Endothelial cell of umbilical vein (primary cell): Measurements from ENCODE around the gene SEMA4C. TPM values are rescaled to one million over a fixed set of nuclear protein-coding genes. Genes with fewer than 3 reads are reported as not detected.

ENCODE experiments used
- BruUV-seq: library from RNA; stranded (reverse); fragments of 400-500 nt; replicated peaks from 2 replicates; lab custom pipeline; 2021; lab: Mats Ljungman, UMichigan
- CTCF ChIA-PET: fragments of 300-600, 350-600 bp; sonication (Branson Sonifier 250); formaldehyde crosslinking; loops from one replicate; lab custom pipeline; 2021; ENCODE audit warnings: antibody characterized with exemption, inconsistent platforms; lab: Charles Lee
- POLR2A ChIA-PET: fragments of 300-600, 350-600 bp; sonication (Branson Sonifier 250); formaldehyde crosslinking; loops from one replicate; lab custom pipeline; 2021; ENCODE audit warnings: antibody characterized with exemption, inconsistent platforms; lab: Charles Lee
- DNase-seq: peaks from one replicate; pipeline ENCODE4 v3.0.0-alpha.2; 2011; ENCODE audit warnings: low read depth, low spot score
- FAIRE-seq: peaks from 2 replicates; lab custom pipeline; 2011; peaks lifted over from hg19 to GRCh38; lab: Jason Lieb, UNC
- H2AFZ ChIP-seq: 2 replicates; pipeline ENCODE4 v1.6.0; 2012; ENCODE audit warnings: low read depth, low read length, control low read depth, inconsistent platforms
- H3K27ac ChIP-seq: 2 replicates; pipeline ENCODE4 v1.5.1; 2011; ENCODE audit warnings: low read depth, mild to moderate bottlenecking, control low read depth, low read length, moderate library complexity; ENCODE audit not compliant: insufficient read depth
- H3K27me3 ChIP-seq, 2 experiments: 2 replicates each; pipeline versions ENCODE4 v1.6.0 to v1.6.1; 2011; ENCODE audit warnings: low read length in 2 of 2, mixed read lengths in 1 of 2; ENCODE audit not compliant: control insufficient read depth in 2 of 2, insufficient read depth in 2 of 2
- H3K36me3 ChIP-seq, 2 experiments: 2 replicates in 1 of 2; 3 replicates in 1 of 2; pipeline ENCODE4 v1.5.1; 2011; ENCODE audit warnings: low read length in 2 of 2, mild to moderate bottlenecking in 1 of 2, moderate library complexity in 1 of 2; ENCODE audit not compliant: control insufficient read depth in 2 of 2, insufficient read depth in 2 of 2; ENCODE audit errors: extremely low read depth in 1 of 2
- H3K4me1 ChIP-seq: 3 replicates; pipeline ENCODE4 v1.5.1; 2011; ENCODE audit warnings: mild to moderate bottlenecking, low read length; ENCODE audit not compliant: control insufficient read depth, insufficient read depth; ENCODE audit errors: extremely low read depth
- H3K4me2 ChIP-seq: 2 replicates; pipeline ENCODE4 v1.6.1; 2011; ENCODE audit warnings: low read length, control low read depth, mixed read lengths; ENCODE audit not compliant: insufficient read depth
- H3K4me3 ChIP-seq, 3 experiments: fragments of 200-600 bp in 1 of 3; sonication (generic), shearing (Covaris generic) in 1 of 3; replicated peaks in 1 of 3; 2 replicates each; pipeline ENCODE4 v1.5.1; 2011 to 2016; ENCODE audit warnings: control low read depth in 3 of 3, low read length in 3 of 3, mild to moderate bottlenecking in 2 of 3, inconsistent platforms in 1 of 3, low read depth in 1 of 3, moderate library complexity in 1 of 3; ENCODE audit not compliant: insufficient read depth in 1 of 3
- H3K79me2 ChIP-seq: 2 replicates; pipeline ENCODE4 v1.6.0; 2012; ENCODE audit warnings: low read length, inconsistent platforms; ENCODE audit not compliant: control insufficient read depth, insufficient read depth
- H3K9ac ChIP-seq: replicated peaks from 2 replicates; pipeline ENCODE3; 2011; ENCODE audit warnings: low read length, control low read depth; ENCODE audit not compliant: insufficient read depth; ENCODE audit errors: extremely low read depth
- H3K9me1 ChIP-seq: replicated peaks from 3 replicates; pipeline ENCODE4 v1.6.0; 2011; ENCODE audit warnings: mild to moderate bottlenecking, low read length; ENCODE audit not compliant: control insufficient read depth, insufficient read depth; ENCODE audit errors: extremely low read depth
- H3K9me3 ChIP-seq: replicated peaks from 2 replicates; pipeline ENCODE4 v1.5.1; 2012; ENCODE audit warnings: low read length, inconsistent platforms; ENCODE audit not compliant: control insufficient read depth, insufficient read depth
- H4K20me1 ChIP-seq: replicated peaks from 2 replicates; pipeline ENCODE3; 2011; ENCODE audit warnings: mild to moderate bottlenecking, low read length; ENCODE audit not compliant: control insufficient read depth, insufficient read depth; ENCODE audit errors: extremely low read depth
- EZH2 ChIP-seq: IDR thresholded peaks from 2 replicates; pipeline ENCODE4 v1.6.1; 2012; ENCODE audit warnings: borderline replicate concordance, low read depth, mild to moderate bottlenecking, moderate library complexity, low read length, inconsistent platforms; ENCODE audit not compliant: severe bottlenecking
- FOS ChIP-seq: IDR thresholded peaks from 2 replicates; pipeline ENCODE4 v1.6.1; 2011; ENCODE audit warnings: mild to moderate bottlenecking, low read length, moderate library complexity, borderline replicate concordance; ENCODE audit not compliant: insufficient read depth
- GATA2 ChIP-seq: IDR thresholded peaks from 2 replicates; pipeline ENCODE4 v1.7.0; 2011; ENCODE audit warnings: low read depth, mild to moderate bottlenecking, moderate library complexity, mixed read lengths, low read length; ENCODE audit not compliant: insufficient read length, insufficient read depth
- JUN ChIP-seq: IDR thresholded peaks from 2 replicates; pipeline ENCODE4 v1.6.1; 2011; ENCODE audit warnings: borderline replicate concordance, low read depth; ENCODE audit not compliant: insufficient read length, insufficient read depth
- MYC ChIP-seq: IDR thresholded peaks from one replicate; pipeline ENCODE4 v1.6.1; 2011; ENCODE audit warnings: mild to moderate bottlenecking, low read depth, low read length
- POLR2A ChIP-seq: IDR thresholded peaks from 2 replicates; pipeline ENCODE4 v1.6.1; 2012; ENCODE audit warnings: low read depth, mild to moderate bottlenecking, control low read depth, low read length
- POLR2AphosphoS5 ChIP-seq: IDR thresholded peaks from 2 replicates; pipeline ENCODE4 v1.6.1; 2012; ENCODE audit warnings: low read depth, mild to moderate bottlenecking, control low read depth, low read length, moderate library complexity; ENCODE audit not compliant: insufficient read depth
- dilution Hi-C: fragments of 300-500 bp; cut with MboI; formaldehyde crosslinking; loops from one replicate; pipeline ENCODE4 v1.15.0; 2019; ENCODE audit warnings: low sequenced_read_pairs; ENCODE audit not compliant: extremely low pct_ligation_motif_present
- intact Hi-C: fragments of 100-400 bp; cut with micrococcal nuclease; formaldehyde crosslinking; loops from one replicate; pipeline ENCODE4 v1.10.0; 2022
- polyA plus RNA-seq, 4 experiments: library from polyadenylated mRNA; depleted of rRNA in 3 of 4; stranded (reverse) in 3 of 4; unstranded in 1 of 4; fragments of >200 nt; gene quantifications; 2 replicates each; pipeline versions ENCODE4 v1.2.1 to v1.2.3, GENCODE V29; 2011 to 2012; ENCODE audit warnings: missing spikeins in 1 of 4
- total RNA-seq: library from RNA; stranded (reverse); gene quantifications from 2 replicates; pipeline ENCODE4 v1.2.3, GENCODE V29; 2021
- TF ChIP-seq, protein P1 (sequence below), 2 donors: IDR thresholded peaks; 1 replicate in 1 of 2; 2 replicates in 1 of 2; pipeline ENCODE4 v1.5.1; 2011; ENCODE audit warnings: low read length in 2 of 2, mild to moderate bottlenecking in 2 of 2, moderate library complexity in 2 of 2, control low read depth in 1 of 2, inconsistent platforms in 1 of 2, low read depth in 1 of 2; ENCODE audit not compliant: insufficient read depth in 1 of 2; ENCODE audit errors: extremely low read depth in 1 of 2
- TF ChIP-seq, protein P2 (sequence below): IDR thresholded peaks from 2 replicates; pipeline ENCODE4 v1.6.1; 2011; ENCODE audit not compliant: insufficient read depth, insufficient read length

The SEMA4C gene
- total and polyA plus RNA-seq, 2 donors (not counting 3 experiments of a cell fraction or from before 2014, with no cell fraction given) = 16.4 to 17.3 TPM

DNA sequence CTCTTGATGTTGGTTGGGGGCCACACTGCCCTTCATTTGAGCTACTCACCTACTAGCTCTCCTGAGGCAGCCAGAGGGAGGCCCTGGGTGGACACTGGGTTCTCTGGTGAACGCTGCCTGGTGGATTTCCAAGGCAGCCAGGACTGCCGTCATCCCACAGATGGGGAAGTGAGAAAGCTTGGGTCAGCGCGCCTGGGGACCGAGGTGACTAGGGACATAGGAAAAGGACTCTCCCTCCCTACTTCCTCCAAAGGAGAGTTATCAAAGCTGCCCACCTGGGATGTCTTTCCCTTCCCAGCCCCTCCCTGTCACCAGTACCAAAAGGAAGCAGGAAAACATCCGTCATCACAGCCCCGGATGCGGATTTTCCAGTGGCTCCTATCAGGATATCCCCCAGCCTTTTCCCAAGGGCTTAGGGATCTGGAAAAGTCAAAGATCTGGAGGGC lies 3.8 kb upstream of the SEMA4C start:
- dilution Hi-C loops = no loop called here
- Histone ChIP-seq H3K27ac (no peak overlapping the region), H4K20me1 (no peaks in the 10 kb centered on the region), H3K4me1 (peaks cover 4% of the 10 kb centered on the region), H3K4me3 (no peak overlapping the region), H3K4me2 (no peak overlapping the region), H3K27me3 (peaks cover 12 to 16% of the 10 kb centered on the region in 2 experiments), H3K36me3 (no peaks in the 10 kb centered on the region), H3K9me3 (no peaks in the 10 kb centered on the region), H2AFZ (no peak overlapping the region), H3K9me1 (no peaks in the 10 kb centered on the region), H3K9ac (no peak overlapping the region), H3K79me2 (no peaks in the 10 kb centered on the region)
- DNase-seq (no peak), FAIRE-seq (no peak)
- ChIA-PET CTCF (interaction anchor here (1.1 to 2.1 kb wide), 4 partner anchors 9 to 64 kb away, joined by 3 to 12 read pairs (median 3); partner anchors contain the start of gene ANKRD39), POLR2A (interaction anchor here (0.5 kb wide), 1 partner anchor 253 kb away, joined by 3 read pairs; no protein-coding TSS in a partner anchor)
- intact Hi-C loops = no loop called here
- no TSS peak for BruUV-seq
- no peak for TF ChIP-seq GATA2
- no peak for TF ChIP-seq JUN
- TF ChIP-seq EZH2 = no peak
- no peak for TF ChIP-seq POLR2A
- TF ChIP-seq, protein P1, sequence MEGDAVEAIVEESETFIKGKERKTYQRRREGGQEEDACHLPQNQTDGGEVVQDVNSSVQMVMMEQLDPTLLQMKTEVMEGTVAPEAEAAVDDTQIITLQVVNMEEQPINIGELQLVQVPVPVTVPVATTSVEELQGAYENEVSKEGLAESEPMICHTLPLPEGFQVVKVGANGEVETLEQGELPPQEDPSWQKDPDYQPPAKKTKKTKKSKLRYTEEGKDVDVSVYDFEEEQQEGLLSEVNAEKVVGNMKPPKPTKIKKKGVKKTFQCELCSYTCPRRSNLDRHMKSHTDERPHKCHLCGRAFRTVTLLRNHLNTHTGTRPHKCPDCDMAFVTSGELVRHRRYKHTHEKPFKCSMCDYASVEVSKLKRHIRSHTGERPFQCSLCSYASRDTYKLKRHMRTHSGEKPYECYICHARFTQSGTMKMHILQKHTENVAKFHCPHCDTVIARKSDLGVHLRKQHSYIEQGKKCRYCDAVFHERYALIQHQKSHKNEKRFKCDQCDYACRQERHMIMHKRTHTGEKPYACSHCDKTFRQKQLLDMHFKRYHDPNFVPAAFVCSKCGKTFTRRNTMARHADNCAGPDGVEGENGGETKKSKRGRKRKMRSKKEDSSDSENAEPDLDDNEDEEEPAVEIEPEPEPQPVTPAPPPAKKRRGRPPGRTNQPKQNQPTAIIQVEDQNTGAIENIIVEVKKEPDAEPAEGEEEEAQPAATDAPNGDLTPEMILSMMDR (IDR thresholded peaks at IDR 0.05; ENCODE audit: extremely low read depth in 1 of 2, insufficient read depth in 1 of 2, low read depth in 1 of 2, low read length in 2 of 2) = no peak
- no peak for TF ChIP-seq POLR2AphosphoS5
- TF ChIP-seq FOS = no peak
- TF ChIP-seq MYC = no peak
- TF ChIP-seq, protein P2, sequence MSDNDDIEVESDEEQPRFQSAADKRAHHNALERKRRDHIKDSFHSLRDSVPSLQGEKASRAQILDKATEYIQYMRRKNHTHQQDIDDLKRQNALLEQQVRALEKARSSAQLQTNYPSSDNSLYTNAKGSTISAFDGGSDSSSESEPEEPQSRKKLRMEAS = no peak
